Measurements from ENCODE around the gene PIGW.

PIGW gene

GRCh38 chr17:36509272-36509985 lies 25.4 kb upstream of the PIGW start:
- no peak for TF ChIP-seq ZFX (IDR thresholded peaks at IDR 0.05; ENCODE audit: borderline replicate concordance)
- TF ChIP-seq CTCF (IDR thresholded peaks at IDR 0.05) = no peak
- no peak overlapping the region for H3K27ac ChIP-seq

- TF ChIP-seq CTCF (IDR thresholded peaks at IDR 0.05) (no peak), ZFX (IDR thresholded peaks at IDR 0.05; ENCODE audit: borderline replicate concordance) (no peak)
- H3K27ac ChIP-seq = no peak overlapping the region
These were observed 24.2 kb upstream of the PIGW start for GRCh38 chr17:36510636-36511035.

DNA sequence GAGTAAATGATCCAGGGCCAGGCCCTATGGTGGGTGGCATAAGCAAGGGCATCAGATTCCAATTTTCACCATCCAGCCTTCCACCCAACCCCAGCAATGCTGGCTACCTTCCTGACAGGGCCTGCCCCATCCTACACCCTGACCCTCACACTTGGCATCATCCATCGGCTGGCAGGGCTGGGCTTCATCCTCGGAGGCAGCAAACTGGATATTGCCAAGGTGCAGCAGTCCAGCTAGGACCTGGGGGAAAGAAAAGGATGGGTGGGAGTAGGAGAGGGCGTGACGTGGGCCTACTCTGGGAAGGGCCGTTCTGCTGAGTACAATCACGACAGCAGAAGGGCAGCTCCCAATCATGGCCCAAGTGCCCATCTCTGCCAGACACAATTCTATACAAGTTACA lies 23.6 kb upstream of the PIGW start:
- no peak overlapping the region for H3K27ac ChIP-seq

DNA sequence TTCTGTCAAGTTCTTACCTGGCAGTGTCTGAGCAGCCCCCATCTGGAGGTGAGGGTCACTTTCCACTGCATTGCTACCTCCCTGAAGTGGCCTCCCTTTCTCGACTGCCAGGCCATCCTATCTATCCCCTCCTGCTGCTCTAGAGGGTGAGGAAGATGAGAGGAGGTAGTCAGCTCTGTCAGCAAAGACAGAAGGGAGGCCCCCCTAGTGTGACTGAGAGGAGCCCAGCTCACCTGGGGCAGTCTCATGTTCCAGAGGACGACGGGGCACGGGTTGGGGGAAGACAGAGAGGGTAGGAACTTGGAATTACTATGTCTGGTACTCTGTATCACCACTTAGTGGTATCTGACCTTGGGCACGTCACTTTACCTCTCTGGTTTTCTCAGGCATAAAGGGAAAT lies 22.1 kb upstream of the PIGW start:
- TF ChIP-seq CTCF (IDR thresholded peaks at IDR 0.05) (no peak), ZFX (IDR thresholded peaks at IDR 0.05; ENCODE audit: borderline replicate concordance) (no peak)

More for the DNA sequence above, 23.6 kb upstream of the PIGW start:
- TF ChIP-seq ZFX (IDR thresholded peaks at IDR 0.05; ENCODE audit: borderline replicate concordance) (no peak), CTCF (IDR thresholded peaks at IDR 0.05) (no peak)

DNA sequence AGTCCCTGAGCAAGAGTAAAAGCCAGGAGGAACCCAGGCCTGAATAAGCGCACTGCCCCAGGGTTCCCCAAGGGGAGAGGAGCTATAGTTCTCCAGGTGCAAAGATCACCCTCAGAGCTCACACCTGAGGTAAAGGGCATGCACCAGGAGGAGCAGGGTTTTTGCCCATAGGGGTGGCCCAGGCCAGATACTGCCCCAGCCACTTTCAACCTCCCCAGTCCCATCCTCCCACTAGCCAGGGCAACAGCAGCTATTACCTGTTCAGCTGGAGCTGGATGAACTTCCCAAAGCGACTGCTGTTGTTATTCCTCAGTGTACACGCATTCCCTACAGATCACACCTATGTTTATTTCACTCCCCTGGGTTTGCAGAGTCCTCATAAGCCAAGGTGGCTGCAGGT lies 19.9 kb upstream of the PIGW start:
- TF ChIP-seq CTCF (IDR thresholded peaks at IDR 0.05) (no peak), ZFX (IDR thresholded peaks at IDR 0.05; ENCODE audit: borderline replicate concordance) (no peak)
- H3K27ac ChIP-seq = no peak overlapping the region

More for the DNA sequence above, 22.1 kb upstream of the PIGW start:
- no peak overlapping the region for H3K27ac ChIP-seq

- no peak overlapping the region for H3K27ac ChIP-seq
- TF ChIP-seq CTCF (IDR thresholded peaks at IDR 0.05) = no peak
- TF ChIP-seq ZFX (IDR thresholded peaks at IDR 0.05; ENCODE audit: borderline replicate concordance) = no peak
These were observed 18.9 kb upstream of the PIGW start for GRCh38 chr17:36515837-36516236.

- TF ChIP-seq ZFX (IDR thresholded peaks at IDR 0.05; ENCODE audit: borderline replicate concordance) (no peak), CTCF (IDR thresholded peaks at IDR 0.05) (no peak)
- no peak overlapping the region for H3K27ac ChIP-seq
These were observed 11.7 kb upstream of the PIGW start for GRCh38 chr17:36523113-36523512.

All from 22Rv1 (cell line).